ENCODE measurements around the gene SLC44A5.
"Not testable (repeated sequence)": the region's sequence is repeated elsewhere in the genome, so short reads cannot be mapped to it uniquely, and the experiment has no call there.

GRCh38 chr1:75645153-75645552, 34.2 kb upstream of the SLC44A5 start:
- not testable (repeated sequence) for TF ChIP-seq CTCF, POLR2A (IDR thresholded peaks at IDR 0.05)
